Activated CD4-positive, alpha-beta T cell treated with anti-CD3 and anti-CD28 coated beads, Interleukin-2, amount 50 U/mL, for 48 hours (primary cell): ENCODE measurements around the gene LAMA2.

Experiments
- DNase-seq, 2 experiments: peaks; one replicate each; pipeline ENCODE4 v3.0.0-alpha.2; 2020

Gene LAMA2

GRCh38 chr6:129398764-129399163 lies 515.8 kb downstream of the LAMA2 start:
- no peak for DNase-seq

- DNase-seq, result no peak
Measured at GRCh38 chr6:129402244-129402643, 519.3 kb downstream of the LAMA2 start.

- no peak for DNase-seq
Measured at GRCh38 chr6:129411092-129411491, 528.2 kb downstream of the LAMA2 start.

- DNase-seq, result no peak
Measured at GRCh38 chr6:129416337-129416990, 533.5 kb downstream of the LAMA2 start.

- no peak for DNase-seq
Measured at GRCh38 chr6:129417416-129418086, 534.6 kb downstream of the LAMA2 start.

- no peak for DNase-seq
Measured at GRCh38 chr6:129419324-129419723, 536.4 kb downstream of the LAMA2 start.

GRCh38 chr6:129426343-129426742 lies 543.4 kb downstream of the LAMA2 start:
- DNase-seq, result no peak

- DNase-seq, result no peak
Measured at GRCh38 chr6:129429956-129430355, 547.0 kb downstream of the LAMA2 start.

GRCh38 chr6:129432738-129433137 lies 549.8 kb downstream of the LAMA2 start:
- no peak for DNase-seq

GRCh38 chr6:129434091-129434490 lies 551.2 kb downstream of the LAMA2 start:
- DNase-seq, result no peak

- DNase-seq, result no peak
Measured at GRCh38 chr6:129440691-129441090, 557.8 kb downstream of the LAMA2 start.

GRCh38 chr6:129444683-129445082 lies 561.7 kb downstream of the LAMA2 start:
- no peak for DNase-seq

GRCh38 chr6:129446272-129447197 lies 563.6 kb downstream of the LAMA2 start:
- no peak for DNase-seq

- DNase-seq, result no peak
Measured at GRCh38 chr6:129447198-129447565, 564.2 kb downstream of the LAMA2 start.

- DNase-seq, result no peak
Measured at GRCh38 chr6:129448965-129449364, 566.0 kb downstream of the LAMA2 start.

- no peak for DNase-seq
Measured at GRCh38 chr6:129451187-129451586, 568.2 kb downstream of the LAMA2 start.

GRCh38 chr6:129453073-129453472 lies 570.1 kb downstream of the LAMA2 start:
- no peak for DNase-seq

- no peak for DNase-seq
Measured at GRCh38 chr6:129454488-129454887, 571.5 kb downstream of the LAMA2 start.

- DNase-seq, result no peak
Measured at GRCh38 chr6:129455126-129455769, 572.3 kb downstream of the LAMA2 start.

- no peak for DNase-seq
Measured at GRCh38 chr6:129460221-129460620, 577.3 kb downstream of the LAMA2 start.

- no peak for DNase-seq
Measured at GRCh38 chr6:129469070-129469662, 586.2 kb downstream of the LAMA2 start.

- no peak for DNase-seq
Measured at GRCh38 chr6:129472239-129472638, 589.3 kb downstream of the LAMA2 start.

- DNase-seq, result no peak
Measured at GRCh38 chr6:129473546-129473945, 590.6 kb downstream of the LAMA2 start.
